Stimulated activated effector memory CD8-positive, alpha-beta T cell treated with anti-CD3 and anti-CD28 coated beads, Interleukin-12 subunit alpha, Interleukin-12 subunit beta, amount 100 ng/mL, for 72 hours (primary cell): ENCODE data around the gene TBC1D5.
"Not testable (repeated sequence)": the region's sequence is repeated elsewhere in the genome, so short reads cannot be mapped to it uniquely, and the experiment has no call there.

Experiments used
- ATAC-seq: fragments of 150-1000 bp; cut with Tn5 transposase; 2 replicates; pipeline ENCODE4 v1.10.0; 2021
- DNase-seq, 2 donors: peaks; one replicate each; pipeline ENCODE4 v3.0.0; 2021 to 2022; ENCODE audit warnings: low spot score in 2 of 2
- H3K27ac Mint-ChIP-seq: one replicate; pipeline ENCODE4 v1.8.0; 2022; ENCODE audit warnings: mild to moderate bottlenecking, mixed read lengths
- H3K36me3 Mint-ChIP-seq: one replicate; pipeline ENCODE4 v1.8.0; 2022; ENCODE audit warnings: mild to moderate bottlenecking, mixed read lengths
- H3K4me1 Mint-ChIP-seq: one replicate; pipeline ENCODE4 v1.8.0; 2022; ENCODE audit warnings: mixed read lengths
- H3K4me3 Mint-ChIP-seq: one replicate; pipeline ENCODE4 v1.8.0; 2022; ENCODE audit warnings: mild to moderate bottlenecking, mixed read lengths
- H3K9me3 Mint-ChIP-seq: one replicate; pipeline ENCODE4 v1.8.0; 2022; ENCODE audit warnings: mixed read lengths

TBC1D5 gene

DNA sequence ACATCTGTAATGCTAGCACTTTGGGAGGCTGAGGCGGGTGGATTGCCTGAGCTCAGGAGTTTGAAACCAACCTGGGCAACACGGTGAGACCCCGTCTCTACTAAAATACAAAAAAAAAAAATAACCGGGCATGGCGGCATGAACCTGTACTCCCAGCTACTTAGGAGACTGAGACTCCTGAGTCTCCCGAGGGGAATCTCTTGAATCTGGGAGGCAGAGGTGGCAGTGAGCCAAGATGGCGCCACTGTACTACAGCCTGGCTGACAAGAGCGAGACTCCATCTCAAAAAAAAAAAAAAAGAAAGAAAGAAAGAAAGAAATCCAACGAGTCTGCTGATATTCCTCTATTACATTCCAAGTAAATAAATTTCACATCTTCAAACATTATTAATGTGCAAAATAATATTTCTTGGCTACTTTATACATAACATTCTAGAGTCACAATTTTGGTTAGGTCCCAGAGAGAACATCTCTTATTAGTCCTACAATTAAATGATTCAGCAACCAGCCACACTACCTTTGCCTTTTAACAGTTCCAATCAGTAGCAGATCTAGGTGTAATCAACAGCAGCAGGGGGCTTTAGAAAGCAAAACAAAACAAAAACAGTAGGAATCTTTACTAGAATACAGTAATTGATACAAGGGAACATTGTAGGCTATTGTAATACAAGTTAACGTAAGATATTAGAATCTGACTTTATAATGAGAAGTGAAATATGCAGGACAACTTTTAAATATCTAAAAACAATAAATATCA is 195.8 kb downstream of the TBC1D5 start:
- no peaks in the 10 kb centered on the region for H3K9me3 Mint-ChIP-seq
- H3K27ac Mint-ChIP-seq, result no peak overlapping the region
- ATAC-seq, result no peak

DNA sequence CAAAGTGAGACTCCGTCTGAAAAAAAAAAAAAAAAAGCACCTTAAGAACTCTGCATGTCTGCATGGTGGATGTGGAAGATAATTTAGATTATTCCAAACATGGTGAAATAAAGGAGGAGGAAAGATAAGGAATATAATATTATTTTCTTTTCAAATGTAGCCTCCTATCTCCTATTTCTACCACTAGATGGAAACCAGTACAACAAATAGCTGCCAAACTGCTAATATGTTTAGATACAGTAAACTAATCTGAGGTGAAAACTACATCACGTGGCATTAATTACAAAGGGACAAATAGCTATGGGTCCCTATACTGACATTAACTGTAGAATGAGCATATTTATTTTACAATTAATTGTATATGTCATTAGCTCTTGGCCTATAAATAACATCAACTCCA is 197.8 kb downstream of the TBC1D5 start:
- no peak for ATAC-seq
- Mint-ChIP-seq H3K27ac (no peak overlapping the region), H3K4me1 (no peaks in the 10 kb centered on the region), H3K4me3 (no peak overlapping the region), H3K36me3 (no peaks in the 10 kb centered on the region), H3K9me3 (no peaks in the 10 kb centered on the region)
- no peak for DNase-seq

More for the DNA sequence above, 195.8 kb downstream of the TBC1D5 start:
- no peak for DNase-seq
- Mint-ChIP-seq H3K36me3 (no peaks in the 10 kb centered on the region), H3K4me1 (no peaks in the 10 kb centered on the region), H3K4me3 (no peak overlapping the region)

DNA sequence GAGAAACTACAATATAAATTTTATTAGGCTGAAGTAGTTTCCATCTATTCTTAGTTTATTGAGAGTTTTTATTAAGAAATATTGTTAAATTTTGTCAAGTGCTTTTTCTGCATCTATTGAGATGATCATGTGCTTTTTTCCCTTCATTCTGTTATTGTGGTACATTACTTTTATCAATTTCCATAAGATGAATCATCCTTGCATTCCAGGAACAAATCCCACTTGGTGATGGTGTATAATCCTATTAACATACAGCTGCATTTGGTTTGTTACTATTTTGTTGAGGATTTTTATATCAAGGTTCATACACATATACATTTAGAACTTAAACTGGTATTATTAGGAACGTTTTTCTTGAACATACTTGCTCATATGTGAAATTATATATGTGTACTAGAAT is 199.8 kb downstream of the TBC1D5 start:
- no peak for ATAC-seq
- no peak overlapping the region for H3K4me3 Mint-ChIP-seq
- H3K27ac Mint-ChIP-seq, result no peak overlapping the region
- no peaks in the 10 kb centered on the region for H3K4me1 Mint-ChIP-seq
- no peaks in the 10 kb centered on the region for H3K36me3 Mint-ChIP-seq
- no peaks in the 10 kb centered on the region for H3K9me3 Mint-ChIP-seq
- no peak for DNase-seq

DNA sequence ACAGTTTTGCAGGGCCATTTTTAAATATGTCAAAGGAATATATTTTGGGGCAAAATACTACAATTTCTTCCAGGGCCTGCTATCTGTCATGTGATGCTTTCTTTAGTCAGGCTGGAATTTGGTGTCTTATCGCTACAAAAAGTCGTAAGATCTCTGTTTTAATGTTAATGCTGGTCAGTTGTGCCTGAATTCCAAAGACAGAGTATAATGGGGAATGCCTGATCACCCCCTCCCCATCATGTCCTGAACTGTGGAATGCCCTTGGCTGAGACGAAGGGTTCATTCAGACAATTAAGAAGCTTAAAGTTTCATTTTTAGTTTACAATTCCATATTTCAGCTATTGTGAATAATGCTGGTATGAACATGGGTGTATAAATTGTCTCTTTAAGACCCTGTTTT is 203.0 kb downstream of the TBC1D5 start:
- H3K36me3 Mint-ChIP-seq, result no peaks in the 10 kb centered on the region
- DNase-seq, result no peak
- H3K27ac Mint-ChIP-seq, result no peak overlapping the region
- no peaks in the 10 kb centered on the region for H3K4me1 Mint-ChIP-seq
- no peaks in the 10 kb centered on the region for H3K9me3 Mint-ChIP-seq
- no peak overlapping the region for H3K4me3 Mint-ChIP-seq
- ATAC-seq, result no peak

DNA sequence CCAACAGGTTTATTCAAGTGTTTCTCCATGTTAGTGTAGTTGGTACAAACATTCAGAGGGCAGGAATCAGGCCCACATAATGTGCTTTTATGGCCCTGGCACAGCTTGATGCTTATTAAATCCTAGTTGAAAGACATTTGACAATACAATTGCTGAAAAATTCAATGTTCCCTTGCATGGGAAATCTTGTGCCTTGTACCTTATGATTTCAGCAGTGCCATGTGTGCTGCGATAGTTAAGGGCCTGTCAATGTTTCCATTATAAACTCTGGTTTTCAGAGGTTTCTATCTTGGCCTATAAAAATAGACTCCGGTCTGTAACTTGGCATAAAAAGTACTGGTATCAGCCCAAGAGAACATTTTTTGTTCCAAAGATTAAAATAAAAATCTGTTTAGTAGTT is 207.2 kb downstream of the TBC1D5 start:
- no peak overlapping the region for H3K27ac Mint-ChIP-seq
- no peak overlapping the region for H3K4me3 Mint-ChIP-seq
- peaks cover 3% of the 10 kb centered on the region for H3K9me3 Mint-ChIP-seq
- no peaks in the 10 kb centered on the region for H3K36me3 Mint-ChIP-seq
- H3K4me1 Mint-ChIP-seq, result no peaks in the 10 kb centered on the region
- no peak for ATAC-seq
- no peak for DNase-seq

DNA sequence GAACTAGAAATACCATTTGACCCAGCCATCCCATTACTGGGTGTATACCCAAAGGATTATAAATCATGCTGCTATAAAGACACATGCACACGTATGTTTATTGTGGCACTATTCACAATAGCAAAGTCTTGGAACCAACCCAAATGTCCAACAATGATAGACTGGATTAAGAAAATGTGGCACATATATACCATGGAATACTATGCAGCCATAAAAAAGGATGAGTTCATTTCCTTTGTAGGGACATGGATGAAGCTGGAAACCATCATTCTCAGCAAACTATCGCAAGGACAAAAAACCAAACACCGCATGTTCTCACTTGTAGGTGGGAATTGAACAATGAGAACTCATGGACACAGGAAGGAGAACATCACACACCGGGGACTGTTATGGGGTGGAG is 210.0 kb downstream of the TBC1D5 start:
- H3K4me1 Mint-ChIP-seq, H3K9me3 Mint-ChIP-seq, H3K36me3 Mint-ChIP-seq, H3K27ac Mint-ChIP-seq, DNase-seq, ATAC-seq, H3K4me3 Mint-ChIP-seq: not testable (repeated sequence)

DNA sequence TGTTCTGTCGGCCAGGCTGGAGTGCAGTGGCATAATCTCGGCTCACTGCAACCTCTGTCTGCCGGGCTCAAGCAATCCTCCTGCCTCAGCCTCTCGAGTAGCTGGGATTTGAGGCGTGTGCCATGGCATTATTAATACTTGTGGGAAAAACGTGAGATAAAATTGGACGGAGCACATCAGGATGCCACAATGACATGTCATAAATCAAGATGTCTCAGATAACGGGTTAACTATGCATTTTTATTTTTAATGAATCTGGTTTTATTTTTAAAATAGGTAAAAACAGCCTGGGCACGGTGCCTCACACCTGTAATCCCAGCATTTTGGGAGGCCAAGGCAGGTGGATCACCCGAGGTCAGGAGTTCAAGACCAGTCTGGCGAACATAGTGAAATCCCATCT is 212.8 kb downstream of the TBC1D5 start:
- Mint-ChIP-seq H3K4me1 (no peaks in the 10 kb centered on the region), H3K4me3 (no peak overlapping the region), H3K9me3 (peaks cover 3% of the 10 kb centered on the region), H3K36me3 (no peaks in the 10 kb centered on the region), H3K27ac (no peak overlapping the region)
- ATAC-seq (no peak), DNase-seq (no peak)

DNA sequence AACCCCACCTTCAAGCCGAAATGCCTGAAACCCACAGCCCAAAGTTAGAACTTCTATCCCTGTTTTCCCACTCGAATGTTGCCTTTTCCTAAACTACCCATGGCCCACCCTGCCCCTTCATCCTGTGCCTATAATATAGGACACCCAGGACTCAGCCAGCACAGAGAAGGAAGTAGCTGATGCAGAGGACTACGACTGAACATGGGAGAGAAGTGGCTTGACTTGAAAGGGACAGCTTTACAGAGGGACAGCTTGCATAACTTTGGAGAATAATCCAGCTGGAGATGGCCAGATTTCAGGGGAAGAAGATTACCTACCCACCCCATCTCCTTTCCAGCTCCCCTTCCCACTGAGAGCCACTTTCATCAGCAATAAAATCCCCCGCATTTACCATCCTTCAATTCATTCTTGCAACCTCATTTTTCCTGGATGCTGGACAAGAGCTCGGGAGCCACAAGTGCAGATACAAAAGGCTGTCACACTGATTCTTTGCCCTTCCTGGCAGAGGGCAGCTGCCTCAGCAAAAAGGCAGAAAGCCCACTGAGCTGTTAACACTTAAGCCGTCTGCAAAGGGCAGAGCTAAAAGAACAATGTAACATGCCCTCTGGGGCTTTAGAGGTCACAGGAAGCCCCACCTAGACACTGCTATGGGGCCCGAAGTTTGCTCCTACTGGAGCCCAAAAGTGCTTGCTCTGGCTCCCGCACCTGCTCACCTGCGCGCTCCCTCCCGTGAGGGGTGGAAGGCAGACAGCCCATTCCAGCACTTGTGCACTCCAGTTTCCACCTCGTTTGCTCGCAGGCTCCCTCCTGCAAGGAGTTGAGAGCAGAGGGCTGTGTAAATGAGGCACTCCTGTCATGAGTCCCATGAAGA is 224.0 kb downstream of the TBC1D5 start:
- H3K27ac Mint-ChIP-seq, result no peak overlapping the region

DNA sequence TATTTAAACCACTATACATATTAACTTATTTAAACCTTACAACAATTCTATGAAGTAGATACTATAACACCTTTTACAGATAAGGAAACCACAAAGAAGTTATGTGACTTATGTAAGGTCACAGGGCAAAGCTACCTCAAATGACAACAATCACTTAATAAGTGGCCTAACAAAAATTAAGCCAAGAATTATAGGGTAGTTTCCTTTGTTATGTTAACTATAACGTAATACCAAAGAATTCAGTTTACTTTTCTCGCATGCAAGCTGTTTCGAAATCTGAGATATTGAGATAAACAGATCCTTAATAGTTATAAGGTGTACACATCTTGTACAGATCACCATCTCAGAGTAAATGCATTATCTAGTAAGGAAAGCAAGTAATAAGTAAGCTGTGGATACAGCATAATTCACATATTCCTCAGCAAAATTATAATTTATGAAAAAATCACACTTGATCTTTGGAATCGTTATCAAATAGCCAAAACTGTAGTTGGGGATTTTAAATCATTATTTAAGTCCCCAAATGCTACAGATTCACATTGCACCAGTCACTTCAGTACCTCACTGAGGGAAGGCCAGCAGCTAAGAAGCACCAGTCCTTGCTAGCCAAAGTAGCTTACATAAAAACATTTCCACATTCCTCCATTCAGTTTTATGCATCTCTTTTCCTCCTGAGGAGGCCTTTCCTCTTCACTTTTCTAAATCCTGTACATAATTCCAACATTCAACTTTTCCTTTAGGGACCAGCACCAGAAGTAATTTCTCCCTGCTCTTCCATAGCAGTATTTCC is 226.8 kb downstream of the TBC1D5 start:
- H3K4me1 Mint-ChIP-seq, result peaks cover 23% of the 10 kb centered on the region
- no peak overlapping the region for H3K4me3 Mint-ChIP-seq
- no peak for DNase-seq
- ATAC-seq, result no peak
- no peaks in the 10 kb centered on the region for H3K9me3 Mint-ChIP-seq
- no peaks in the 10 kb centered on the region for H3K36me3 Mint-ChIP-seq
- H3K27ac Mint-ChIP-seq, result no peak overlapping the region

More for the DNA sequence above, 224.0 kb downstream of the TBC1D5 start:
- no peaks in the 10 kb centered on the region for H3K9me3 Mint-ChIP-seq
- H3K4me3 Mint-ChIP-seq, result no peak overlapping the region
- DNase-seq (no peak), ATAC-seq (no peak)
- H3K36me3 Mint-ChIP-seq, result no peaks in the 10 kb centered on the region
- peaks cover 23% of the 10 kb centered on the region for H3K4me1 Mint-ChIP-seq

DNA sequence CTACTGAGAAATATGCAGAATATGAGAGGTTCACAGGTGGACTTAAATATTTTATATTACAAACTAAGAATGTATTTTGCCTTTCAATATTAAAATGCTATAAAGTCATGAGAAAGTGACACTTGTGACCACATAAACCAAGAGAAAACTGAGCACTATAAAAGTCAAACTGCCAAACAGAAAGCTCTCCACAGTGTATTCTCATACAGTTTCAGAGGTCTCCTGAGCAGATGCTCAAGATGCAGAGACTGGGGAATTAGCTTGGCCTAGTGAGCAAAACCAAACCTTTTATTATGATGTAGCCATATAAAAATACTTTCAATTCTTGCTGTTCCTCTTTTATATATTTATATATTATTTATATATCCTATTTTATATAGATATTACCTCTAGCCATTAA is 227.8 kb downstream of the TBC1D5 start:
- Mint-ChIP-seq H3K9me3 (no peaks in the 10 kb centered on the region), H3K4me3 (no peak overlapping the region), H3K36me3 (no peaks in the 10 kb centered on the region), H3K27ac (no peak overlapping the region), H3K4me1 (peaks cover 23% of the 10 kb centered on the region)
- ATAC-seq (no peak), DNase-seq (no peak)

DNA sequence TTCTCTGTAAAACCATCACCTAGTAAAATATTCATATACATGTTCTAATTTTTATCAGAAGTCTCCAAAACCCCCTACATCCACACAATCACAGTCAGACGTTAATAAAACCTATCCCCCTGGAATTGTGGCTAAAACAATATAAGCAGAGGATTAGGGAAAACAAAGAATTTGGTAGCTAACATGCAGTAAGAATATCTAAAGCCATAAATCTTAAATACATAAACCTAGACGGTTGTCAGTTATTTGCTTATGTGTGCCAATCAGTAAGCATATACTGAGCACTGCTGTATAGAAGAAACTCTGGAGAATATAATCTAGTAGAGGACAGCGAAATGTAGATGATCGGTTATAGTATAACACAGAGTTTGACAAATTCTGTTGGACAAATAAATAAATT is 232.2 kb downstream of the TBC1D5 start:
- ATAC-seq (no peak), DNase-seq (no peak)
- Mint-ChIP-seq H3K4me1 (no peaks in the 10 kb centered on the region), H3K36me3 (no peaks in the 10 kb centered on the region), H3K27ac (no peak overlapping the region), H3K9me3 (no peaks in the 10 kb centered on the region), H3K4me3 (no peak overlapping the region)

DNA sequence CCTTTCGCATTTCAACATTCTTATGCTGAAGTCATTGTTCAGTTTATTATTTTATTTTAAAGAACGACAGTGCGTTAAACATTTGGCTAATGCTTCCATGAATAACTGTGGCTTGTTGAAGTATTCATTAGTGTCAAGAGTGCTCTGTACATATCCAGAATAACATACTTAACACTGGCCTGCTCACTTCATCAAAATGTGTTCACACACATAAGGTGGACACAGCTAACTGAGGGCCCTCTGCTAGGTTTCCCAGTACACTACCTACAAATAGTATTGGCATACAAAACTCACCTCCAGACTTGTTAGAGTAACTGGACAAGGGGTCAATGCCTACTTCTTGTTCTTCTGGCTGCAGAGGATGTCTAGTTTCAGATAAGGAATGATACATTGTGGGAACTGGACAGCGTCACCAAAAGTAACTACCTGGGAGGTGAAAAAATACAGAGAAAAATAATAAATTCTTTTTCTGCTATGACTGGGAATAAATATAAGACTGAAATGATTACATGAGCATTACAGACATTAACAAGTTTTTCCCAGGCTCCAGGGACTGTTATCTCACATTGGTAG is 234.2 kb downstream of the TBC1D5 start:
- no peaks in the 10 kb centered on the region for H3K9me3 Mint-ChIP-seq
- no peak overlapping the region for H3K4me3 Mint-ChIP-seq
- ATAC-seq (no peak), DNase-seq (no peak)
- H3K36me3 Mint-ChIP-seq, result no peaks in the 10 kb centered on the region
- no peak overlapping the region for H3K27ac Mint-ChIP-seq
- no peaks in the 10 kb centered on the region for H3K4me1 Mint-ChIP-seq

DNA sequence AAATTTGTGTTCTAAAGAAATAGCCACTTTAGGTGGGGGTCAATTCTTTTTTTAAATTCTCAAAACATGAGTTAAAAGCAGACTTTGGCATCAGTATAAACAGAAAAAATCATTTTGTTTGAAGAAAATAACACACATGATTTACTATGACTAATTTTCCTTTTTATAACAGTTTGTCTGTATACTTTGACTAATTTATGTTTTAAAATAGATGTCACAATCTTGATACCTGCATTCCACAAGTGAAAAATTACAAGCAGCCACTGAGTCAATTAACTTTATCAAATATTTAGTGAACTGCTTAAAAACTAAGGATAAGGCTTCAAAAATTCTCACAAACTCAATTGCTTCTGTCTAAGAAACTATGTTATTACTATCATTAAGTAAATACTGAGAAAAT is 235.0 kb downstream of the TBC1D5 start:
- DNase-seq, result no peak
- Mint-ChIP-seq H3K36me3 (no peaks in the 10 kb centered on the region), H3K4me1 (no peaks in the 10 kb centered on the region), H3K27ac (no peak overlapping the region), H3K4me3 (no peak overlapping the region), H3K9me3 (no peaks in the 10 kb centered on the region)
- no peak for ATAC-seq

DNA sequence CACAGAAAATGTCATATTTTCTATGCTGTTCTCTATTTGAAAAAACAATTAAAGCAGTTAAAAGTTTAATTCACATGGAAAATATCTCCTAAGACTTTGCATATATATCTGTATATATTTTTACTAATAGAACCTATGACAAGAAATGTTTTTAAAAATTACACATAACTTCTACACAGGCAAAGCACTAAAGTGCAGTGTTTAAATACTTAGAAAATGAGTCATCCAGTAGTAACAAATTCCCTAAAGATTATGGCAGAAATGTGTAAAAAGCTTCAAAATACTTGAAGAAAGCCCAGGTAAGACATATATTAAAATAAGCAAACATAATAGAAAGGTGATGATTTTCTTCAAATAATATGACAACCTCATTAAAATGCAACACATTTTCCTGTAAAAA is 236.6 kb downstream of the TBC1D5 start:
- Mint-ChIP-seq H3K27ac (no peak overlapping the region), H3K9me3 (no peaks in the 10 kb centered on the region), H3K36me3 (no peaks in the 10 kb centered on the region), H3K4me1 (no peaks in the 10 kb centered on the region), H3K4me3 (no peak overlapping the region)
- ATAC-seq (no peak), DNase-seq (no peak)

DNA sequence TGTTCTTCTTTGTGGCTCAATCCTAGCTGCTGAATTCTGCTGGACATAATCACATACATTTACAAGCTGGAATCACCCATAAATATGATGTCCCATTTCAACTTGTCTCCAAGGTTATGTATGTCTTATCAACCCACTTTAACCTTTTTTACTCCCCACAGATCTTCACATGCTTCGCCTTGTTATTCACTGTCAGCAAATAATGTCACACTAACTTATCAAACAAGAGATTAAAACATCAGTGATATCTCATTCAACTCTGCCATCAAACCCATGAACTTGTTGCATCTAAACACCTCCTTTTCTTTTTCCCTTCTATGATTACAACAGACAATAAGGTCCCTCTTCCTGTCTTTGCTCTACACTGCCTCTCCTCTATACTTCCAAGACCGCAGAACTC is 240.7 kb downstream of the TBC1D5 start:
- Mint-ChIP-seq H3K4me1 (no peaks in the 10 kb centered on the region), H3K27ac (no peak overlapping the region), H3K36me3 (no peaks in the 10 kb centered on the region), H3K9me3 (no peaks in the 10 kb centered on the region), H3K4me3 (no peak overlapping the region)
- ATAC-seq (no peak), DNase-seq (no peak)
